ENCODE results near the gene TNNC1. TPM values are rescaled to one million over a fixed set of nuclear protein-coding genes. Genes with fewer than 3 reads are reported as not detected.

The TNNC1 gene
- total and polyA plus RNA-seq, 2 donors (not counting 3 experiments of a cell fraction or from before 2014, with no cell fraction given): 0.12 TPM; not detected in 1

- no peak for TF ChIP-seq POLR2A (IDR thresholded peaks at IDR 0.05; ENCODE audit: low read depth, low read length)
- no peak for TF ChIP-seq CTCF (IDR thresholded peaks at IDR 0.05; ENCODE audit: extremely low read depth in 1 of 2, insufficient read depth in 1 of 2, low read depth in 1 of 2, low read length in 2 of 2)
- TF ChIP-seq POLR2AphosphoS5 (IDR thresholded peaks at IDR 0.05; ENCODE audit: insufficient read depth, low read depth, low read length): no peak
- Histone ChIP-seq H3K9ac (replicated peaks; ENCODE audit: extremely low read depth, insufficient read depth, low read length) (no peak overlapping the region), H3K4me1 (ENCODE audit: control insufficient read depth, extremely low read depth, insufficient read depth, low read length) (no peaks in the 10 kb centered on the region), H2AFZ (ENCODE audit: low read depth, low read length) (no peak overlapping the region), H3K9me3 (replicated peaks; ENCODE audit: control insufficient read depth, insufficient read depth, low read length) (no peaks in the 10 kb centered on the region), H3K9me1 (replicated peaks; ENCODE audit: control insufficient read depth, extremely low read depth, insufficient read depth, low read length) (no peaks in the 10 kb centered on the region), H3K4me2 (ENCODE audit: insufficient read depth, low read length) (no peak overlapping the region), H3K4me3 (replicated peaks in 1 of 3; ENCODE audit: insufficient read depth in 1 of 3, low read depth in 1 of 3, low read length in 3 of 3) (no peak overlapping the region), H3K79me2 (ENCODE audit: control insufficient read depth, insufficient read depth, low read length) (peaks cover under 1% of the 10 kb centered on the region), H4K20me1 (replicated peaks; ENCODE audit: control insufficient read depth, extremely low read depth, insufficient read depth, low read length) (no peaks in the 10 kb centered on the region), H3K36me3 (ENCODE audit: control insufficient read depth in 2 of 2, extremely low read depth in 1 of 2, insufficient read depth in 2 of 2, low read length in 2 of 2) (peaks cover 5 to 66% of the 10 kb centered on the region in 2 experiments), H3K27ac (ENCODE audit: insufficient read depth, low read depth, low read length) (no peak overlapping the region), H3K27me3 (ENCODE audit: control insufficient read depth in 2 of 2, insufficient read depth in 2 of 2, low read length in 2 of 2) (no peaks in the 10 kb centered on the region)
- FAIRE-seq (no peak), DNase-seq (ENCODE audit: low read depth, low spot score) (no peak)
- dilution Hi-C loops (cut with MboI; ENCODE audit: extremely low pct_ligation_motif_present, low sequenced_read_pairs) (no loop called here), intact Hi-C loops (cut with micrococcal nuclease) (no loop called here)
- no TSS peak for BruUV-seq (replicated peaks)
- POLR2A ChIA-PET: no interaction called here
- CTCF ChIA-PET: interaction anchor here (0.8 to 1.2 kb wide), 2 partner anchors 9 to 17 kb away, joined by 3 to 6 read pairs; no protein-coding TSS in a partner anchor
These were observed 51.1 kb downstream of the TNNC1 start for GRCh38 chr3:52402706-52403270.

- ChIA-PET CTCF (interaction anchor here (1.2 kb wide), 1 partner anchor 10 kb away, joined by 6 read pairs; no protein-coding TSS in a partner anchor), POLR2A (no interaction called here)
- Histone ChIP-seq H3K4me3 (replicated peaks in 1 of 3; ENCODE audit: insufficient read depth in 1 of 3, low read depth in 1 of 3, low read length in 3 of 3) (no peak overlapping the region), H3K79me2 (ENCODE audit: control insufficient read depth, insufficient read depth, low read length) (no peaks in the 10 kb centered on the region), H3K27me3 (ENCODE audit: control insufficient read depth in 2 of 2, insufficient read depth in 2 of 2, low read length in 2 of 2) (no peaks in the 10 kb centered on the region), H3K9me1 (replicated peaks; ENCODE audit: control insufficient read depth, extremely low read depth, insufficient read depth, low read length) (no peaks in the 10 kb centered on the region), H3K9ac (replicated peaks; ENCODE audit: extremely low read depth, insufficient read depth, low read length) (no peak overlapping the region), H3K4me1 (ENCODE audit: control insufficient read depth, extremely low read depth, insufficient read depth, low read length) (no peaks in the 10 kb centered on the region), H3K36me3 (ENCODE audit: control insufficient read depth in 2 of 2, extremely low read depth in 1 of 2, insufficient read depth in 2 of 2, low read length in 2 of 2) (peaks cover 0 to 61% of the 10 kb centered on the region in 2 experiments), H3K4me2 (ENCODE audit: insufficient read depth, low read length) (no peak overlapping the region), H3K27ac (ENCODE audit: insufficient read depth, low read depth, low read length) (no peak overlapping the region), H3K9me3 (replicated peaks; ENCODE audit: control insufficient read depth, insufficient read depth, low read length) (no peaks in the 10 kb centered on the region), H2AFZ (ENCODE audit: low read depth, low read length) (no peak overlapping the region), H4K20me1 (replicated peaks; ENCODE audit: control insufficient read depth, extremely low read depth, insufficient read depth, low read length) (no peaks in the 10 kb centered on the region)
- no peak for FAIRE-seq
- intact Hi-C loops (cut with micrococcal nuclease) (no loop called here), dilution Hi-C loops (cut with MboI; ENCODE audit: extremely low pct_ligation_motif_present, low sequenced_read_pairs) (no loop called here)
- BruUV-seq (replicated peaks): no TSS peak
- DNase-seq (ENCODE audit: low read depth, low spot score): no peak
- no peak for TF ChIP-seq EZH2 (IDR thresholded peaks at IDR 0.05; ENCODE audit: borderline replicate concordance, low read depth, low read length, severe bottlenecking)
- no peak for TF ChIP-seq POLR2A (IDR thresholded peaks at IDR 0.05; ENCODE audit: low read depth, low read length)
- TF ChIP-seq MYC (IDR thresholded peaks at IDR 0.05; ENCODE audit: low read depth, low read length): no peak
These were observed 51.7 kb downstream of the TNNC1 start for GRCh38 chr3:52402101-52402521.

All from endothelial cell of umbilical vein (primary cell).